ENCODE data around the gene RILPL1. TPM values are rescaled to one million over a fixed set of nuclear protein-coding genes. Genes with fewer than 3 reads are reported as not detected.
A peak's percentile ranks its signal among the peaks of the same experiment; 100 is the strongest.
"Not testable (repeated sequence)": the region's sequence is repeated elsewhere in the genome, so short reads cannot be mapped to it uniquely, and the experiment has no call there.

Gene RILPL1
- 3.7 TPM for total RNA-seq

GRCh38 chr12:123533672-123534643 is at the start of gene RILPL1:
RILPL1 (minus strand) TSS chr12:123533719; CDS start chr12:123533482, 237 bp downstream.
- FAIRE-seq (no peak), DNase-seq (ENCODE audit: low spot score in 2 of 2) (peak; percentile 80 to 88)

GRCh38 chr12:123580772-123581171 is 47.3 kb upstream of the RILPL1 start:
- no peak for DNase-seq (ENCODE audit: low spot score in 2 of 2)
- FAIRE-seq, result no peak

- not testable (repeated sequence) for FAIRE-seq; DNase-seq (ENCODE audit: low spot score in 2 of 2)
Measured at GRCh38 chr12:123578829-123579228, 45.3 kb upstream of the RILPL1 start.

- DNase-seq (ENCODE audit: low spot score in 2 of 2) (no peak), FAIRE-seq (no peak)
Measured at GRCh38 chr12:123578243-123578642, 44.7 kb upstream of the RILPL1 start.

GRCh38 chr12:123576611-123577010 is 43.1 kb upstream of the RILPL1 start:
- FAIRE-seq (no peak), DNase-seq (ENCODE audit: low spot score in 2 of 2) (no peak)

- no peak for FAIRE-seq
Measured at GRCh38 chr12:123573870-123574269, 40.4 kb upstream of the RILPL1 start.

GRCh38 chr12:123572391-123572790 is 38.9 kb upstream of the RILPL1 start:
- no peak for DNase-seq (ENCODE audit: low spot score in 2 of 2)
- no peak for FAIRE-seq

More at GRCh38 chr12:123573870-123574269, 40.4 kb upstream of the RILPL1 start:
- DNase-seq (ENCODE audit: low spot score in 2 of 2), result no peak

GRCh38 chr12:123571343-123571813 is 37.9 kb upstream of the RILPL1 start:
- DNase-seq (ENCODE audit: low spot score in 2 of 2) (peak in 1 of 2 donors; percentile 18), FAIRE-seq (no peak)

- no peak for FAIRE-seq
- no peak for DNase-seq (ENCODE audit: low spot score in 2 of 2)
Measured at GRCh38 chr12:123559468-123559867, 25.9 kb upstream of the RILPL1 start.

- FAIRE-seq; DNase-seq (ENCODE audit: low spot score in 2 of 2): not testable (repeated sequence)
Measured at GRCh38 chr12:123558487-123558886, 25.0 kb upstream of the RILPL1 start.

- FAIRE-seq; DNase-seq (ENCODE audit: low spot score in 2 of 2): not testable (repeated sequence)
Measured at GRCh38 chr12:123554843-123555242, 21.3 kb upstream of the RILPL1 start.

GRCh38 chr12:123554136-123554535 is 20.6 kb upstream of the RILPL1 start:
- not testable (repeated sequence) for DNase-seq (ENCODE audit: low spot score in 2 of 2)

GRCh38 chr12:123550700-123551099 is 17.2 kb upstream of the RILPL1 start:
- FAIRE-seq (no peak), DNase-seq (ENCODE audit: low spot score in 2 of 2) (no peak)

More at GRCh38 chr12:123554136-123554535, 20.6 kb upstream of the RILPL1 start:
- not testable (repeated sequence) for FAIRE-seq

- DNase-seq (ENCODE audit: low spot score in 2 of 2), result no peak
- no peak for FAIRE-seq
Measured at GRCh38 chr12:123548107-123548506, 14.6 kb upstream of the RILPL1 start.

- FAIRE-seq (no peak), DNase-seq (ENCODE audit: low spot score in 2 of 2) (no peak)
Measured at GRCh38 chr12:123546281-123546680, 12.8 kb upstream of the RILPL1 start.

GRCh38 chr12:123543541-123543940 is 10.0 kb upstream of the RILPL1 start:
- no peak for FAIRE-seq

GRCh38 chr12:123540899-123541662 is 7.6 kb upstream of the RILPL1 start:
- FAIRE-seq (no peak), DNase-seq (ENCODE audit: low spot score in 2 of 2) (no peak)

More at GRCh38 chr12:123543541-123543940, 10.0 kb upstream of the RILPL1 start:
- no peak for DNase-seq (ENCODE audit: low spot score in 2 of 2)

GRCh38 chr12:123535952-123536351 is 2.4 kb upstream of the RILPL1 start:
- FAIRE-seq; DNase-seq (ENCODE audit: low spot score in 2 of 2): not testable (repeated sequence)

- FAIRE-seq (no peak), DNase-seq (ENCODE audit: low spot score in 2 of 2) (peak; percentile 36 to 54)
Measured at GRCh38 chr12:123532808-123533649, 490 bp downstream of the RILPL1 start.

- DNase-seq (ENCODE audit: low spot score in 2 of 2) (peak in 1 of 2 donors; percentile 37), FAIRE-seq (no peak)
Measured at GRCh38 chr12:123532019-123532418, 1.5 kb downstream of the RILPL1 start.

All from frontal cortex (tissue), 4 donors.